HG03558 (cell line): Measurements from ENCODE around the gene NRG3.
"Not testable (repeated sequence)": the region's sequence is repeated elsewhere in the genome, so short reads cannot be mapped to it uniquely, and the experiment has no call there.

Experiments used
- ATAC-seq: cut with Tn5 transposase; IDR thresholded peaks from one replicate; pipeline ENCODE4 v1.9.1; 2021; ENCODE audit warnings: moderate number of reproducible peaks; ENCODE audit not compliant: unreplicated experiment; ENCODE audit errors: extremely low read depth

NRG3 gene

GRCh38 chr10:82349590-82349989, 474.6 kb downstream of the NRG3 start:
- not testable (repeated sequence) for ATAC-seq

DNA sequence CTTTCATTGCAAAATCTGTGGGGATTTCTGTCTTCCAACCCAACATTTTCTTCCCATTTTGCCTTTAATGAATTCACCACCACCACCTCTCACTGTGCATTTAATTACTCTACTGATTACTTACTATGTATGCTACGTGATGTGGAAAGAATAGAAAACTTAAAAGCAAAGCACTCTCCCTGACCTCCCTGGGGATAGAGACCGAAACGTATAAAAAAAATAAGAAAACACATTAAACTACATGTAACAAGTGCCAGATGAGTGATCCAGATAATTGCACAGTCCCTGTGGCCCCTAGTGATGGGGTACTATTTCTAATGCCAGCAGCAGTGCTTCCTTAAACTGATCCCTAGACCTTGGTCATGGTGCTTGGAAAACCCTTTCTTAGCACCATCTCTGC, 478.4 kb downstream of the NRG3 start:
- ATAC-seq = no peak

- ATAC-seq = no peak
Measured at GRCh38 chr10:82358486-82359099, 483.6 kb downstream of the NRG3 start.

- no peak for ATAC-seq
Measured at GRCh38 chr10:82361256-82361655, 486.3 kb downstream of the NRG3 start.

DNA sequence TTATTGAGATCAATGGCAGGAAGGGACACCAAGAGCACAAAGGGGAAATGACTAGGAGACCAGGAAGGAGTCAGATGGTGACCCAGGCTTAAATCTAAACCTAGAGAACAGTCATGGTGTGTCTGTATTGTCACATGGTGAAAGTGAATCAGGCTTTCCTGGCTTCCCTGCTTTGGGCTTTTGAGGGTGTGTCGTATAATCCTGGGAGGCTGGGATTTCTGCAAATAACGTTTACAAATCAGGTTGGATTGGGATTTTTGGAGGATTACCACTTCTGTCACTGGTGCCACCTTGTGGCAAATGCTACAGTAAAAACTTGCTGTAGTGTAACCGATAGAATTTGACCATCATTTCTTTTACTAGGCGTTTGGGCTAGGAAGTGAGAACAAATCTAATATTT, 502.6 kb downstream of the NRG3 start:
- no peak for ATAC-seq

DNA sequence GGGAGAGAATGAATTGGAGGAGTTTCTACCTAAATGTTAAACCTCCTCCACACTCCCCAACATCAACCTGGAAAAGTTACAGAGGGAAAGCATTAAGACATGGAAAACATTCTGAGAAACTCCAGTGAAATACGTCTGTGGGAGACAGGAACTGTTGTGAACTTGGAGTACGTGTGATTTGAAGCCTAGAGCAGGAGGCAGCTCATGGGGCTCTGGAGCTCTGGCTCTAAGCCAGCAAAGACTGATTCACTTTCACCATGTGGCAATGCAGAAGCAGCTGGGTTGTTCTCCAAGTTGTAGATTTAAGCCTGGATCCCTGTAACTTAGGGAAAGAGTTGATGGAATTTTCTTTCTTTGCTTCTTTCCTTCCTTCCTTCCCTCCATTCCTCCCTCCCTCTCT, 503.2 kb downstream of the NRG3 start:
- no peak for ATAC-seq

DNA sequence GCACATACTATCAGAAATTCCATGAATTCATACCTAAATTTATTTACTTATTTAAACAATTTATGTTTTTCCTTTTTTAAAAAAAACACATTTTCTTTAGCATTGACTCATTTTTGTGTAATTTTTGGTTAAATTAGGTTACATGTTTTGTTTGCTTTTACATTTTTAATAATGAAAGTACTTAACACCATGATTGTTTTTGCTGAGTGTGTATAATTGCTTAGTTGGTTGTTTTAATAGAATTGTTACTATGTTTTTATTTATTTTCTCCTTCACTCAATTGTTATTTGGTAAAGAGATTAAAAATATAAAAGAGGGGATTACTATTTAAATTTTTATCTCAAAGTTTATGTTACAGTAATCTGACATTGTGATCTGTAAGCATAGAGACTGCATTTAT, 508.4 kb downstream of the NRG3 start:
- no peak for ATAC-seq

GRCh38 chr10:82390866-82391658, 516.1 kb downstream of the NRG3 start:
- no peak for ATAC-seq

- no peak for ATAC-seq
Measured at GRCh38 chr10:82391971-82392370, 517.0 kb downstream of the NRG3 start.

GRCh38 chr10:82392533-82392932, 517.5 kb downstream of the NRG3 start:
- no peak for ATAC-seq

DNA sequence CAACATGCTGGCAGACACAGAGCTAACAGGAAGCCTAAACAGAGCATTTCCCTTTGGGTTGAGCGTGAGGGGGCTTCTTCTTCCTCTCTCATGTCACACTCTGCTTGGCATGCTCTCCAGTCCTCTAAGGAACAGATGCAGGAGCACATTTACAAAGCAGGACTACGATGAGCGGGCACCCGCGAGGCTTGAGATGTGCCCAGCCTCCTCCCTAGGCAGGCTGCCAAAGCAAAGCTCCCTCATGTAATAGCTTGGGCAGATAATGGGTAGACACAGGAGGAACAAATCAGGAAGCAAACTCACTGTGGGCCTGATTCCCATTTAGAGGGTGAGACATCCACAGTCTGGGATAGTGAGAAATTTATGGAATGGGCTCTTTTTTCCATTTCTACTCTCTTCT, 519.1 kb downstream of the NRG3 start:
- no peak for ATAC-seq

- no peak for ATAC-seq
Measured at GRCh38 chr10:82394987-82395386, 520.0 kb downstream of the NRG3 start.

DNA sequence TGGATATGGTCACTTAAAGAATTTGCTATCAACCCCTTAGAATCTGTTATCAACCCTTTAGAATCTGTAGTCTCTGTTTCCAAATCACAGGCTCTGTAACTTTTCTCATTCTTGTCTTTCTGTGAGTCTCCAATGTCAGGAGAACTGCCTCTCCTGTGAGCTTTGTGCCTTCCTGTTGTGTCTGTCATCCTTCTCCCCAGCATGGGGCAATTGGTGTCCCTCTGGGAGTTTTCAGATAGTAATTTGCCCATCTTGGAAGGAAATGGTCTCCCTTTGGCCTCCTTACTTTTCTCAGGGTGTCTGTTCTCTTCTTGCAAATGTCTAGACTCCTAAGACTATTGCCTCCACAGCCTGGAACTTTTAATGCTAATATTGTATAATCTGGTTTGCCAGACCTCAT, 521.9 kb downstream of the NRG3 start:
- no peak for ATAC-seq

DNA sequence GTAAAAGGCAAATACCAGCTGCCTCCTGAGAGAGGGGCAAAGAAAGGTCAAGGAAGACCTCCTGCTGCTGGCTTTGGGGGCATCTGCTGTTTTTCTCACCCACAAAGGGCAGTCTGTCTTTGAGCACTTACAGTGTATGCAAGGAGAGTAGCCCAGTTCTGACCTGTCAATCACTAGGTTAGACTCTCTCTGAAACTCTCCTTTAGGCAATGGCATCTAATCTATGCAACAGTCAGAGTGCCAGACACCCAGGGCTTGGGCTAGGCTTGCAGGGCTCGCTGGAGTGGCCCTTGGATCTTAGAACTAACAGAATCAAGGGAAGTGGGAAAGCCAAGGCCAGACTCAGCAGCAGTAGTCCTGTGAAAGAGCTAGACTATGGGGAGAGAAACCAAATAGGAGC, 522.9 kb downstream of the NRG3 start:
- no peak for ATAC-seq

DNA sequence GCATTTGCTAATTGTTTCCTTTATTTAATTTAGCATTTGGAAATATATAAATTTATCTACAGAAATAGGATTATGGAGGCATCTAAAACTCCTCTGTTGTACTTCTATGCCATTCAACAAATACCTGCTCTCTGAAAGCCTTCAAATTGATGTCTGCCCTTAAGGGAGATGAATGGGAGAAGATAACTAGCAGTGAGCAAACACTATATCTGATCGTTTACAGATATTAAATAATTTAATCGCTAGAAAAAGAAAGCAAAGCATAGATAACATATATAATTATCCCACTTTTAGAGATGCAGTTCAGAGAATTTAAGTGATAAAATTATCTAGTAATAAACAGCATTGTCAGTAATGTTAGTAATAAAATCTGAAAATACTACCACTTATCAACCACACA, 524.9 kb downstream of the NRG3 start:
- ATAC-seq = no peak

DNA sequence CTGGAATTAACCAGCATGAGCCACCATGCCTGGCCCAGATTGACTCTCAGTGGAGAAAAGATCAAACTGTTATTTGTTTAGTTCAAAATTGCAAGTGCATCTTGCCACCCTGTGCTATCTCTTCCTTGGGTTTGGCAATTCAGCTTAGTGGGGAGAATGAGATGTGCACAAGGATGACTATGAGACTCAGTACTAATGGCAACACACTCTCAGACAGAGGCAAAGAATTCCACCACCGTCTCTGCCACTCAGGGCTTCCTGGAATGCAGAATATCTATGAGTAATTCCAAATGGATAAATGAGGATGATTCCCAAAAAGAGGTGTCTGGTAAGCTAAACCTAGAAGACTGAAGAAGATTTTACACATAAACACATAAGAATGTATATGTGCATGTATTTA, 525.8 kb downstream of the NRG3 start:
- ATAC-seq = no peak

DNA sequence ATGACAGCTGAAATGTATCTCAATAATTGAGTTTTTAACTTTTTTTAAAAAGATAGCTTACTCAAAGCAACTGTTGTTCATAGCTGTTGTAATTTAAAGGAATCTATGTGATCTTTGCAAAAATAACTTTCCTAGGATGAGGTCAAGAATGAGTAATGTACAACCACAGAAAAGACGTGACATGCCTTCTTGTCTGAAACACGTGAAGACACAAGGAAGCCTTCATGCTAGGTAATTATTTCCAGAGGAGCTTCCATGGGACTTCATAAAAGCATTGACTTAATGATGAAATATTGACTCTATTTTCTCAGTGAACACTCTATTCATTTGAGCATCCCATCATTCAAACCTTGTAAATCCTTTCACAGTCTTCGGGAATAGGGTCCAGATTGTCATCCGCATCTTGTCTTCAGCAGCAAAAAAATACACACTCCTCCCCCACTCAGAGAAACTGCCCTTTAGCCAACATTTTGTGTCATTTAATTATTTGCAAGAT, 528.0 kb downstream of the NRG3 start:
- no peak for ATAC-seq

- ATAC-seq = no peak
Measured at GRCh38 chr10:82409671-82410070, 534.7 kb downstream of the NRG3 start.

GRCh38 chr10:82411416-82411815, 536.4 kb downstream of the NRG3 start:
- ATAC-seq = no peak

- no peak for ATAC-seq
Measured at GRCh38 chr10:82420001-82420400, 545.0 kb downstream of the NRG3 start.

GRCh38 chr10:82429302-82429701, 554.3 kb downstream of the NRG3 start:
- no peak for ATAC-seq

GRCh38 chr10:82438277-82438676, 563.3 kb downstream of the NRG3 start:
- no peak for ATAC-seq
